SK-N-SH (cell line): ENCODE measurements around the gene EFHD1. TPM values are rescaled to one million over a fixed set of nuclear protein-coding genes. Genes with fewer than 3 reads are reported as not detected.

Experiments used
- CTCF ChIA-PET: fragments of 300-600, 350-600 bp; formaldehyde crosslinking; extraction: SDS; loops from one replicate; lab custom pipeline; 2021; lab: Yijun Ruan, JAX
- POLR2A ChIA-PET: fragments of 350-600 bp; sonication (Branson Sonifier 250); formaldehyde crosslinking; extraction: SDS; loops from one replicate; lab custom pipeline; 2020; ENCODE audit warnings: antibody characterized with exemption, inconsistent platforms; lab: Yijun Ruan, JAX
- DNase-seq: peaks from one replicate; pipeline ENCODE4 v3.0.0; 2012
- H2AFZ ChIP-seq: fragments of 200-600 bp; sonication (generic); 2 replicates; pipeline ENCODE4 v1.8.1; 2016; ENCODE audit warnings: antibody characterized with exemption, mild to moderate bottlenecking, low read depth
- H3F3A ChIP-seq: fragments of 200-600 bp; sonication (generic); replicated peaks from 2 replicates; pipeline ENCODE3; 2016; ENCODE audit warnings: antibody characterized with exemption, mild to moderate bottlenecking; ENCODE audit not compliant: insufficient read depth
- H3K27ac ChIP-seq, 2 experiments: fragments of 200-500 bp in 1 of 2; fragments of 200-600 bp in 1 of 2; sonication (Bioruptor generic) in 1 of 2; sonication (generic), shearing (Covaris generic) in 1 of 2; 2 replicates each; pipeline versions ENCODE4 v1.5.1 to v1.6.1; 2014 to 2016; ENCODE audit warnings: low read depth in 2 of 2, inconsistent platforms in 1 of 2, low read length in 1 of 2, mild to moderate bottlenecking in 1 of 2, mixed read lengths in 1 of 2
- H3K27me3 ChIP-seq: fragments of 200-600 bp; sonication (generic), shearing (Covaris generic); 2 replicates; pipeline ENCODE4 v1.6.1; 2016; ENCODE audit warnings: mixed run types; ENCODE audit not compliant: insufficient read depth
- H3K36me3 ChIP-seq, 2 experiments: fragments of 200-500 bp in 1 of 2; fragments of 200-600 bp in 1 of 2; sonication (Bioruptor generic) in 1 of 2; sonication (generic) in 1 of 2; replicated peaks in 1 of 2; 2 replicates each; pipeline versions ENCODE3 to v1.5.1; 2014 to 2016; ENCODE audit warnings: low read length in 1 of 2, mild to moderate bottlenecking in 1 of 2; ENCODE audit not compliant: insufficient read depth in 2 of 2, control insufficient read depth in 1 of 2
- H3K4me1 ChIP-seq, 2 experiments: fragments of 200-500 bp in 1 of 2; fragments of 200-600 bp in 1 of 2; sonication (Bioruptor generic) in 1 of 2; sonication (generic), shearing (Covaris generic) in 1 of 2; 2 replicates each; pipeline versions ENCODE4 v1.5.1 to v1.6.1; 2014 to 2016; ENCODE audit warnings: low read depth in 1 of 2, low read length in 1 of 2, mixed run types in 1 of 2; ENCODE audit not compliant: insufficient read depth in 2 of 2, control insufficient read depth in 1 of 2
- H3K4me2 ChIP-seq: fragments of 200-600 bp; sonication (generic), shearing (Covaris generic); 2 replicates; pipeline ENCODE4 v1.6.1; 2017; ENCODE audit warnings: mixed run types
- H3K4me3 ChIP-seq, 2 experiments: fragments of 200-500 bp in 1 of 2; fragments of 200-600 bp in 1 of 2; sonication (Bioruptor generic) in 1 of 2; sonication (generic), shearing (Covaris generic) in 1 of 2; 2 replicates each; pipeline versions ENCODE4 v1.5.1 to v1.8.1; 2014 to 2016; ENCODE audit warnings: low read depth in 2 of 2, inconsistent platforms in 1 of 2, low read length in 1 of 2, mild to moderate bottlenecking in 1 of 2, mixed read lengths in 1 of 2, moderate library complexity in 1 of 2
- H3K79me2 ChIP-seq: fragments of 200-600 bp; sonication (generic); 2 replicates; pipeline ENCODE4 v1.8.1; 2017; ENCODE audit warnings: mild to moderate bottlenecking; ENCODE audit not compliant: insufficient read depth
- H3K9ac ChIP-seq: fragments of 200-600 bp; sonication (generic); 2 replicates; pipeline ENCODE4 v1.6.1; 2017; ENCODE audit warnings: mixed run types
- H3K9me2 ChIP-seq: fragments of 200-600 bp; sonication (generic); 2 replicates; pipeline ENCODE4 v1.6.1; 2017; ENCODE audit warnings: mixed run types
- H3K9me3 ChIP-seq: fragments of 200-600 bp; sonication (generic); 2 replicates; pipeline ENCODE4 v1.6.1; 2017; ENCODE audit warnings: mixed run types, mild to moderate bottlenecking, moderate library complexity
- H4K20me1 ChIP-seq: fragments of 200-600 bp; sonication (generic); 2 replicates; pipeline ENCODE4 v1.6.1; 2017; ENCODE audit warnings: mild to moderate bottlenecking, mixed run types; ENCODE audit not compliant: insufficient read depth
- FOSL2 ChIP-seq: IDR thresholded peaks from 2 replicates; pipeline ENCODE4 v1.4.0; 2012; ENCODE audit warnings: low read depth, mild to moderate bottlenecking, moderate library complexity, borderline replicate concordance
- FOXJ3 ChIP-seq: sonication (generic); formaldehyde crosslinking; IDR thresholded peaks from 2 replicates; pipeline ENCODE4 v1.5.1; 2020; ENCODE audit warnings: mild to moderate bottlenecking, missing genetic modification reagents
- GABPA ChIP-seq: IDR thresholded peaks from 2 replicates; pipeline ENCODE4 v1.4.0; 2012; ENCODE audit warnings: low read depth, mild to moderate bottlenecking
- GATA2 ChIP-seq: sonication (generic); formaldehyde crosslinking; IDR thresholded peaks from 2 replicates; pipeline ENCODE4 v1.5.0; 2020; ENCODE audit warnings: mild to moderate bottlenecking, missing genetic modification reagents
- JUND ChIP-seq: IDR thresholded peaks from 2 replicates; pipeline ENCODE4 v1.4.0; 2012
- MEF2A ChIP-seq: IDR thresholded peaks from 2 replicates; pipeline ENCODE4 v1.4.0; 2012; ENCODE audit warnings: low read depth, borderline replicate concordance
- MXI1 ChIP-seq: IDR thresholded peaks from 2 replicates; pipeline ENCODE4 v1.6.1; 2012; ENCODE audit warnings: mild to moderate bottlenecking, low read depth, low read length, improper control_type of control experiment
- NFIC ChIP-seq: IDR thresholded peaks from 2 replicates; pipeline ENCODE4 v1.4.0; 2012; ENCODE audit warnings: borderline replicate concordance
- RAD21 ChIP-seq: IDR thresholded peaks from 2 replicates; pipeline ENCODE4 v1.6.1; 2012; ENCODE audit warnings: mild to moderate bottlenecking, low read length
- RXRA ChIP-seq: IDR thresholded peaks from 2 replicates; pipeline ENCODE4 v1.4.0; 2012; ENCODE audit warnings: low read depth, mild to moderate bottlenecking, borderline replicate concordance
- SMC3 ChIP-seq: IDR thresholded peaks from 2 replicates; pipeline ENCODE4 v1.6.1; 2012; ENCODE audit warnings: low read depth, low read length, improper control_type of control experiment
- TAF1 ChIP-seq: IDR thresholded peaks from 2 replicates; pipeline ENCODE4 v1.6.1; 2012; ENCODE audit warnings: low read depth, mild to moderate bottlenecking, low read length, moderate library complexity, borderline replicate concordance
- TCF12 ChIP-seq: IDR thresholded peaks from 2 replicates; pipeline ENCODE4 v1.4.0; 2012
- WGBS: methylation state at CpG from one replicate; pipeline ENCODE4 v1.1.6; 2017; ENCODE audit warnings: low lambda C conversion rate; 5-methylcytosine and 5-hydroxymethylcytosine counted together
- polyA plus RNA-seq, 3 experiments: library from polyadenylated mRNA; depleted of rRNA; stranded (reverse); fragments of >200 nt; gene quantifications; 2 replicates each; pipeline ENCODE4 v1.2.3, GENCODE V29; 2012
- TF ChIP-seq, protein P1 (sequence below): IDR thresholded peaks from 2 replicates; pipeline ENCODE4 v1.4.0; 2012; ENCODE audit warnings: low read depth, borderline replicate concordance
- TF ChIP-seq, protein P2 (sequence below): IDR thresholded peaks from 2 replicates; pipeline ENCODE4 v1.6.1; 2012; ENCODE audit warnings: mild to moderate bottlenecking, low read depth, low read length, moderate library complexity
- TF ChIP-seq, protein P3 (sequence below): fragments of 150-350 bp; IDR thresholded peaks from 2 replicates; pipeline ENCODE4 v1.6.1; 2017; ENCODE audit warnings: antibody characterized with exemption, low read length, low read depth, borderline replicate concordance
- TF ChIP-seq, protein P4 (sequence below): IDR thresholded peaks from 2 replicates; pipeline ENCODE4 v1.4.0; 2012; ENCODE audit warnings: low read depth
- TF ChIP-seq, protein P5 (sequence below): fragments of 200-600 bp; sonication (generic); IDR thresholded peaks from 2 replicates; pipeline ENCODE4 v1.6.1; 2017; ENCODE audit warnings: antibody characterized with exemption, mild to moderate bottlenecking, moderate library complexity

The EFHD1 gene
- polyA plus RNA-seq, 1 of the 3 experiments (the other 2 are of a cell fraction) = not detected

DNA sequence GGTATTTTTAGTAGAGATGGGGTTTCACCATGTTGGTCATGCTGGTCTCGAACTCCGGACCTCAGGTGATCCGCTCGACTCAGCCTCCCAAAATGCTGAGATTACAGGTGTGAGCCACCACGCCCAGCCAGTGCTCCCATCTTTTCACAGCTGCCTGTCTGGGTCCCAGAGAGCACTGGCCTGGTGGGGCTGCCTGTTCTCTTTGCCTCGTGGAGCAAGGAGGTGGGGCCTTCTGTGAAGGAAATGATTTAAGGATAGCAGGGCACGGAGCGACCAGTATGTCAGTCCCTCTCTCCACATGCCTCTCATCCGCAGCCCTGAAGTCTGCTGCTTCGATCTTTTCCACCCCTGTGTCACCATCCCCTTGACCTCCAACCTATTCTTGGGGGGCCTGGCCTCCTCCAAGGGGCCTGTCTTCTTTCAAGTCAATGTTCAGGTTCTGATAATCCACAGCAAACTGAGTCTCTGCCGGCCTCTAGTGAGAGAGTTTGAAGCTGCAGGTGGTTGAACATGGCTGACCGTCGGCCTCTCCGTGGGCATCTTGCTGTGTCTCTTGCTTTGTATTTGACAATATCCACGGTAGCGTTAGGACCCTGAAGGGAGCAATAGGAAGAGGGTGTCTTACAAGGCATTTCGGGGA is 35.5 kb downstream of the EFHD1 start:
- 83% methylated on average over 17 of the region's 17 CpGs for WGBS
- Histone ChIP-seq H3K4me3 (no peak overlapping the region), H3K36me3 (no peaks in the 10 kb centered on the region), H3K27me3 (no peaks in the 10 kb centered on the region), H3K9me2 (no peaks in the 10 kb centered on the region), H3K27ac (no peak overlapping the region), H2AFZ (no peak overlapping the region), H4K20me1 (no peaks in the 10 kb centered on the region), H3K9ac (no peak overlapping the region), H3F3A (no peaks in the 10 kb centered on the region), H3K79me2 (no peaks in the 10 kb centered on the region), H3K4me1 (no peaks in the 10 kb centered on the region; a peak in 1 of 4 replicates), H3K4me2 (no peak overlapping the region), H3K9me3 (no peaks in the 10 kb centered on the region)
- TF ChIP-seq FOSL2 (no peak), NFIC (no peak), TAF1 (no peak), FOXJ3 (CRISPR knock-in tag) (no peak), JUND (no peak), TCF12 (no peak), GABPA (no peak), RXRA (no peak), MXI1 (no peak), MEF2A (no peak), SMC3 (peak; percentile 25; the same call in 1 of the 2 replicates), RAD21 (peak; percentile 58), GATA2 (CRISPR knock-in tag) (no peak)
- TF ChIP-seq, protein P1, sequence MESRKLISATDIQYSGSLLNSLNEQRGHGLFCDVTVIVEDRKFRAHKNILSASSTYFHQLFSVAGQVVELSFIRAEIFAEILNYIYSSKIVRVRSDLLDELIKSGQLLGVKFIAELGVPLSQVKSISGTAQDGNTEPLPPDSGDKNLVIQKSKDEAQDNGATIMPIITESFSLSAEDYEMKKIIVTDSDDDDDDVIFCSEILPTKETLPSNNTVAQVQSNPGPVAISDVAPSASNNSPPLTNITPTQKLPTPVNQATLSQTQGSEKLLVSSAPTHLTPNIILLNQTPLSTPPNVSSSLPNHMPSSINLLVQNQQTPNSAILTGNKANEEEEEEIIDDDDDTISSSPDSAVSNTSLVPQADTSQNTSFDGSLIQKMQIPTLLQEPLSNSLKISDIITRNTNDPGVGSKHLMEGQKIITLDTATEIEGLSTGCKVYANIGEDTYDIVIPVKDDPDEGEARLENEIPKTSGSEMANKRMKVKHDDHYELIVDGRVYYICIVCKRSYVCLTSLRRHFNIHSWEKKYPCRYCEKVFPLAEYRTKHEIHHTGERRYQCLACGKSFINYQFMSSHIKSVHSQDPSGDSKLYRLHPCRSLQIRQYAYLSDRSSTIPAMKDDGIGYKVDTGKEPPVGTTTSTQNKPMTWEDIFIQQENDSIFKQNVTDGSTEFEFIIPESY = no peak
- TF ChIP-seq, protein P2, sequence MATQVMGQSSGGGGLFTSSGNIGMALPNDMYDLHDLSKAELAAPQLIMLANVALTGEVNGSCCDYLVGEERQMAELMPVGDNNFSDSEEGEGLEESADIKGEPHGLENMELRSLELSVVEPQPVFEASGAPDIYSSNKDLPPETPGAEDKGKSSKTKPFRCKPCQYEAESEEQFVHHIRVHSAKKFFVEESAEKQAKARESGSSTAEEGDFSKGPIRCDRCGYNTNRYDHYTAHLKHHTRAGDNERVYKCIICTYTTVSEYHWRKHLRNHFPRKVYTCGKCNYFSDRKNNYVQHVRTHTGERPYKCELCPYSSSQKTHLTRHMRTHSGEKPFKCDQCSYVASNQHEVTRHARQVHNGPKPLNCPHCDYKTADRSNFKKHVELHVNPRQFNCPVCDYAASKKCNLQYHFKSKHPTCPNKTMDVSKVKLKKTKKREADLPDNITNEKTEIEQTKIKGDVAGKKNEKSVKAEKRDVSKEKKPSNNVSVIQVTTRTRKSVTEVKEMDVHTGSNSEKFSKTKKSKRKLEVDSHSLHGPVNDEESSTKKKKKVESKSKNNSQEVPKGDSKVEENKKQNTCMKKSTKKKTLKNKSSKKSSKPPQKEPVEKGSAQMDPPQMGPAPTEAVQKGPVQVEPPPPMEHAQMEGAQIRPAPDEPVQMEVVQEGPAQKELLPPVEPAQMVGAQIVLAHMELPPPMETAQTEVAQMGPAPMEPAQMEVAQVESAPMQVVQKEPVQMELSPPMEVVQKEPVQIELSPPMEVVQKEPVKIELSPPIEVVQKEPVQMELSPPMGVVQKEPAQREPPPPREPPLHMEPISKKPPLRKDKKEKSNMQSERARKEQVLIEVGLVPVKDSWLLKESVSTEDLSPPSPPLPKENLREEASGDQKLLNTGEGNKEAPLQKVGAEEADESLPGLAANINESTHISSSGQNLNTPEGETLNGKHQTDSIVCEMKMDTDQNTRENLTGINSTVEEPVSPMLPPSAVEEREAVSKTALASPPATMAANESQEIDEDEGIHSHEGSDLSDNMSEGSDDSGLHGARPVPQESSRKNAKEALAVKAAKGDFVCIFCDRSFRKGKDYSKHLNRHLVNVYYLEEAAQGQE = no peak
- TF ChIP-seq, protein P3, sequence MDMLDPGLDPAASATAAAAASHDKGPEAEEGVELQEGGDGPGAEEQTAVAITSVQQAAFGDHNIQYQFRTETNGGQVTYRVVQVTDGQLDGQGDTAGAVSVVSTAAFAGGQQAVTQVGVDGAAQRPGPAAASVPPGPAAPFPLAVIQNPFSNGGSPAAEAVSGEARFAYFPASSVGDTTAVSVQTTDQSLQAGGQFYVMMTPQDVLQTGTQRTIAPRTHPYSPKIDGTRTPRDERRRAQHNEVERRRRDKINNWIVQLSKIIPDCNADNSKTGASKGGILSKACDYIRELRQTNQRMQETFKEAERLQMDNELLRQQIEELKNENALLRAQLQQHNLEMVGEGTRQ = no peak
- TF ChIP-seq, protein P4, sequence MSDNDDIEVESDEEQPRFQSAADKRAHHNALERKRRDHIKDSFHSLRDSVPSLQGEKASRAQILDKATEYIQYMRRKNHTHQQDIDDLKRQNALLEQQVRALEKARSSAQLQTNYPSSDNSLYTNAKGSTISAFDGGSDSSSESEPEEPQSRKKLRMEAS = no peak
- TF ChIP-seq, protein P5, sequence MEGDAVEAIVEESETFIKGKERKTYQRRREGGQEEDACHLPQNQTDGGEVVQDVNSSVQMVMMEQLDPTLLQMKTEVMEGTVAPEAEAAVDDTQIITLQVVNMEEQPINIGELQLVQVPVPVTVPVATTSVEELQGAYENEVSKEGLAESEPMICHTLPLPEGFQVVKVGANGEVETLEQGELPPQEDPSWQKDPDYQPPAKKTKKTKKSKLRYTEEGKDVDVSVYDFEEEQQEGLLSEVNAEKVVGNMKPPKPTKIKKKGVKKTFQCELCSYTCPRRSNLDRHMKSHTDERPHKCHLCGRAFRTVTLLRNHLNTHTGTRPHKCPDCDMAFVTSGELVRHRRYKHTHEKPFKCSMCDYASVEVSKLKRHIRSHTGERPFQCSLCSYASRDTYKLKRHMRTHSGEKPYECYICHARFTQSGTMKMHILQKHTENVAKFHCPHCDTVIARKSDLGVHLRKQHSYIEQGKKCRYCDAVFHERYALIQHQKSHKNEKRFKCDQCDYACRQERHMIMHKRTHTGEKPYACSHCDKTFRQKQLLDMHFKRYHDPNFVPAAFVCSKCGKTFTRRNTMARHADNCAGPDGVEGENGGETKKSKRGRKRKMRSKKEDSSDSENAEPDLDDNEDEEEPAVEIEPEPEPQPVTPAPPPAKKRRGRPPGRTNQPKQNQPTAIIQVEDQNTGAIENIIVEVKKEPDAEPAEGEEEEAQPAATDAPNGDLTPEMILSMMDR = peak; percentile 42
- ChIA-PET CTCF (interaction anchor here (0.7 to 1.3 kb wide), 6 partner anchors 9 to 305 kb away, joined by 3 to 11 read pairs (median 3); no protein-coding TSS in a partner anchor), POLR2A (no interaction called here)
- DNase-seq = no peak
